Osteoblast (primary cell): Measurements from ENCODE around the gene PLCB4. TPM values are rescaled to one million over a fixed set of nuclear protein-coding genes. Genes with fewer than 3 reads are reported as not detected.

Experiments
- DNase-seq: peaks from one replicate; pipeline ENCODE4 v3.0.0; 2011; ENCODE audit warnings: low spot score, mixed read lengths; ENCODE audit not compliant: insufficient read length; ENCODE audit errors: missing footprints
- H2AFZ ChIP-seq: 2 replicates; pipeline ENCODE4 v1.6.0; 2011; ENCODE audit warnings: mild to moderate bottlenecking, low read length
- H3K27ac ChIP-seq: 2 replicates; pipeline ENCODE4 v1.5.1; 2011; ENCODE audit warnings: mild to moderate bottlenecking, low read depth, low read length, moderate library complexity
- H3K27me3 ChIP-seq: 2 replicates; pipeline ENCODE4 v1.6.0; 2012; ENCODE audit warnings: mild to moderate bottlenecking, control low read depth, inconsistent platforms, low read length, moderate library complexity; ENCODE audit not compliant: insufficient read depth
- H3K36me3 ChIP-seq: 2 replicates; pipeline ENCODE4 v1.5.1; 2011; ENCODE audit warnings: mild to moderate bottlenecking, low read length, control low read depth, moderate library complexity; ENCODE audit not compliant: insufficient read depth
- H3K4me1 ChIP-seq: 2 replicates; pipeline ENCODE4 v1.5.1; 2011; ENCODE audit warnings: mild to moderate bottlenecking, low read length, control low read depth, moderate library complexity; ENCODE audit not compliant: insufficient read depth
- H3K4me2 ChIP-seq: 2 replicates; pipeline ENCODE4 v1.6.0; 2011; ENCODE audit warnings: mild to moderate bottlenecking, low read length; ENCODE audit not compliant: insufficient read depth
- H3K4me3 ChIP-seq: fragments of 200-600 bp; sonication (generic); 3 replicates; pipeline ENCODE4 v1.5.1; 2012; ENCODE audit warnings: mild to moderate bottlenecking, low read length, inconsistent platforms; ENCODE audit not compliant: insufficient read depth
- H3K79me2 ChIP-seq: 2 replicates; pipeline ENCODE4 v1.6.0; 2012; ENCODE audit warnings: mild to moderate bottlenecking, low read length, control low read depth, inconsistent platforms; ENCODE audit not compliant: insufficient read depth
- H3K9me3 ChIP-seq: 2 replicates; pipeline ENCODE4 v1.5.1; 2011; ENCODE audit warnings: low read depth, low read length, control low read depth
- H4K20me1 ChIP-seq: 2 replicates; pipeline ENCODE4 v1.6.0; 2012; ENCODE audit warnings: mild to moderate bottlenecking, low read length, control low read depth; ENCODE audit not compliant: insufficient read depth
- total RNA-seq: library from RNA; depleted of rRNA; stranded (reverse); fragments of >200 nt; gene quantifications from 2 replicates; pipeline ENCODE4 v1.2.3, GENCODE V29; 2012
- TF ChIP-seq, protein P1 (sequence below): IDR thresholded peaks from 2 replicates; pipeline ENCODE4 v1.5.1; 2011; ENCODE audit warnings: mild to moderate bottlenecking, low read depth, low read length, moderate library complexity; ENCODE audit errors: extremely low read depth

The PLCB4 gene
- total RNA-seq, 1 donor: 13.0 TPM

GRCh38 chr20:9515214-9515585, 446.3 kb downstream of the PLCB4 start:
- Histone ChIP-seq H2AFZ (no peak overlapping the region), H4K20me1 (no peaks in the 10 kb centered on the region), H3K9me3 (no peaks in the 10 kb centered on the region), H3K27me3 (peaks cover 81% of the 10 kb centered on the region), H3K27ac (no peak overlapping the region), H3K36me3 (no peaks in the 10 kb centered on the region), H3K4me2 (peak overlapping the region; percentile 44), H3K79me2 (no peaks in the 10 kb centered on the region), H3K4me3 (no peak overlapping the region), H3K4me1 (peaks cover 6% of the 10 kb centered on the region)
- DNase-seq: no peak
- TF ChIP-seq, protein P1, sequence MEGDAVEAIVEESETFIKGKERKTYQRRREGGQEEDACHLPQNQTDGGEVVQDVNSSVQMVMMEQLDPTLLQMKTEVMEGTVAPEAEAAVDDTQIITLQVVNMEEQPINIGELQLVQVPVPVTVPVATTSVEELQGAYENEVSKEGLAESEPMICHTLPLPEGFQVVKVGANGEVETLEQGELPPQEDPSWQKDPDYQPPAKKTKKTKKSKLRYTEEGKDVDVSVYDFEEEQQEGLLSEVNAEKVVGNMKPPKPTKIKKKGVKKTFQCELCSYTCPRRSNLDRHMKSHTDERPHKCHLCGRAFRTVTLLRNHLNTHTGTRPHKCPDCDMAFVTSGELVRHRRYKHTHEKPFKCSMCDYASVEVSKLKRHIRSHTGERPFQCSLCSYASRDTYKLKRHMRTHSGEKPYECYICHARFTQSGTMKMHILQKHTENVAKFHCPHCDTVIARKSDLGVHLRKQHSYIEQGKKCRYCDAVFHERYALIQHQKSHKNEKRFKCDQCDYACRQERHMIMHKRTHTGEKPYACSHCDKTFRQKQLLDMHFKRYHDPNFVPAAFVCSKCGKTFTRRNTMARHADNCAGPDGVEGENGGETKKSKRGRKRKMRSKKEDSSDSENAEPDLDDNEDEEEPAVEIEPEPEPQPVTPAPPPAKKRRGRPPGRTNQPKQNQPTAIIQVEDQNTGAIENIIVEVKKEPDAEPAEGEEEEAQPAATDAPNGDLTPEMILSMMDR: no peak

DNA sequence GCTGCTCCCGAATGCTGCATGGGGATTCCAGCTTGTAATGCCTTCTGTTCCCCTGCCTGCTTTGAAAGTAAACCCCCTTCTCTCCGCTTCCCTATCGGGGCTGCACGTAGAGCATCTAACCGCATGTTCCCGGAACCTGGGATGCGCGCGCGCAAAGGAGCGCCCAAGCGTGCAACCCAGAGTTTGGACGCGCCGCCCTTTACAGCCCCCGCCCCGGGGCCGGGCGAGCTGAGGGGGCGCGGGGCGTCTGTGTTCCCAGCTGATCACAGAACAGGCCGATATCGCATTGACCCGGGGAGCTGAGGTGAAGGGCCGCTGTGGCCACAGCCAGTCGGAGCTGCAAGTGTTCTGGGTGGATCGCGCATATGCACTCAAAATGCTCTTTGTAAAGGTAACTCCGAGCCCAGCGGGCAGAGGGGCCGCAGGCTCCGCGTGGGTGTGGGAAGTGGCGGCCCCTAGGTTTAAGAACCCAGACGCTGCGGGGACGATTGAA, 446.9 kb downstream of the PLCB4 start:
- TF ChIP-seq, protein P1: no peak
- Histone ChIP-seq H3K9me3 (no peaks in the 10 kb centered on the region), H2AFZ (no peak overlapping the region), H3K36me3 (no peaks in the 10 kb centered on the region), H3K27ac (no peak overlapping the region), H3K4me1 (peaks cover 6% of the 10 kb centered on the region), H4K20me1 (no peaks in the 10 kb centered on the region), H3K4me3 (no peak overlapping the region), H3K79me2 (no peaks in the 10 kb centered on the region), H3K27me3 (peaks cover 75% of the 10 kb centered on the region), H3K4me2 (no peak overlapping the region)
- DNase-seq: no peak

GRCh38 chr20:9516234-9516871, 447.5 kb downstream of the PLCB4 start:
- no peak overlapping the region for H3K4me3 ChIP-seq

More at GRCh38 chr20:9516234-9516871, 447.5 kb downstream of the PLCB4 start:
- no peaks in the 10 kb centered on the region for H3K79me2 ChIP-seq
- peaks cover 6% of the 10 kb centered on the region for H3K4me1 ChIP-seq
- peaks cover 70% of the 10 kb centered on the region for H3K27me3 ChIP-seq
- DNase-seq: peak; percentile 78
- H2AFZ ChIP-seq: no peak overlapping the region
- TF ChIP-seq, protein P1: no peak
- H4K20me1 ChIP-seq: no peaks in the 10 kb centered on the region
- H3K4me2 ChIP-seq: peak overlapping the region; percentile 11
- no peaks in the 10 kb centered on the region for H3K9me3 ChIP-seq
- no peak overlapping the region for H3K27ac ChIP-seq
- H3K36me3 ChIP-seq: no peaks in the 10 kb centered on the region
